GM04503 (cell line): ENCODE data around the gene RAC3.

Source experiments
- DNase-seq: peaks from one replicate; pipeline ENCODE4 v3.0.0-alpha.2; 2012; ENCODE audit warnings: low read depth

RAC3 gene

DNA sequence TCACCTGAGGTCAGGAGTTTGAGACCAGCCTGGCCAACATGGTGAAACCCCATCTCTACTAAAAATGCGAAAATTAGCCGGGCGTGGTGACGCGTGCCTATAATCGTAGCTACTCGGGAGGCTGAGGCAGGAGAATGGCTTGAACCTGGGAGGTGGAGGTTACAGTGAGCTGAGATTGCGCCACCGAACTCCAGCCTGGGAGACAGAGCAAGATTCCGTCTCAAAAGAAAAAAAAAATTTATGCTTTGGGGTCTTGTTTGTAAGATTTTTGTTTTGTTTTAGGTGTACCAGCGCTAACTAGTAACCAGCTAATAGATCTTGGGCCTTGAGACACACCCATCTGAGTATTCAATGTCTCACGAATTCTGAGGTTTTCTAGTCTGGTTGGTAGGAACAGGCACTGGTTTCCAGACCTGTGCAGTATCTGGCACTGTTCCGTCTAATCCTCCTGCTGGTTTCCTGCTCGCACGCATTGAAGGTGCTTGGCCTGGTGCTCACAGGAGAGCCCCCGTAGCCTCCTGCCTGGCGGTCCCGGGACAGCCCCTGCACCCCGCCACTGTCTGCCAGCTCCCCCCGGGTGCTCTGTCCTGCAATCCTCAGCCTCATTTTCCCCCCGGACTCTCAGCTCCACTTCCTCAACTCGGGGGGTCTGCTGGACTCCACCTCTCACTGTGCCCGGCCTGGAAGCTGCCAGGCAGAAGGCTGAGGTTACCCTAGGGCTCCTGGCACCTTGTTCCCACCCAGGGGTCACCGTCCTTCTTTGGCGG, 44.7 kb downstream of the RAC3 start:
- DNase-seq, result no peak

- no peak for DNase-seq
These were observed 45.5 kb downstream of the RAC3 start for GRCh38 chr17:82076785-82077591.

DNA sequence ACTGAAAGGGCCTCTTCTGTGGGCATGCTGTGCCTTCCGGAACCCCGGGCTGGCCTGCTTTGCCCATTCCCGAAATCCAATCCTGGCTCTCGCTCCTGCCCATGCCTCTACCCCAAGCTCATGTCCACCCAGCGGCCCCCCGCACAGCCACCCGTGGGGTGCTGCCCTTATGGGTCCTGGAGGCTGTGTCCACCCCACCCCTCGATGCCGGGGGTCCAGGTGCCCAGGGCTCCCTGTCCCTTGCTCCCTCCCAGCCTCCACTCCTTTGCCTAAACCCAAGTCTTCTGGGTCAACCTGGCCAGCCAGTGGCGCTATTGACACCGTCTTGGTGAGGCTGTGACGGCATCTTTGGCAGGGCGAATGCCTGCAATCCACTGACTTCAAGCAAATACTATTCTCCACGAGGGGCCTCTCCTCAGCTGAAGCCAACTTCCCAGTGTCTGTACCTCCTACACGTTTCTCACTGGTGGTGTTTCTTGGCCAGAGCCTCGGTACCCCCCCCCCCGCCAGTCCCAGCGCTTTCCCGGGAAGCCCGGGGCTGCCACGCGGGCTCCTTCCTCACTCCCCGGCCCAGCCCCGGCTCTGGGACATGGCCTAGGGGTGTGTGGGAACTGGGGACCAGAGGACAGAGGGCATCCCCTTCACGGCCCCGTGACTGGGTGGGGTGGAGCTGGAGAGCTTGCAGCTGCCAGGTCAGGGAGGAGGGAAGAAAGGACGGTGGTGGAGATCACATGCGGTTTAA, 46.3 kb downstream of the RAC3 start:
- no peak for DNase-seq

- DNase-seq, result no peak
These were observed 47.0 kb downstream of the RAC3 start for GRCh38 chr17:82078433-82078832.

- DNase-seq, result no peak
These were observed 47.7 kb downstream of the RAC3 start for GRCh38 chr17:82079001-82079677.

DNA sequence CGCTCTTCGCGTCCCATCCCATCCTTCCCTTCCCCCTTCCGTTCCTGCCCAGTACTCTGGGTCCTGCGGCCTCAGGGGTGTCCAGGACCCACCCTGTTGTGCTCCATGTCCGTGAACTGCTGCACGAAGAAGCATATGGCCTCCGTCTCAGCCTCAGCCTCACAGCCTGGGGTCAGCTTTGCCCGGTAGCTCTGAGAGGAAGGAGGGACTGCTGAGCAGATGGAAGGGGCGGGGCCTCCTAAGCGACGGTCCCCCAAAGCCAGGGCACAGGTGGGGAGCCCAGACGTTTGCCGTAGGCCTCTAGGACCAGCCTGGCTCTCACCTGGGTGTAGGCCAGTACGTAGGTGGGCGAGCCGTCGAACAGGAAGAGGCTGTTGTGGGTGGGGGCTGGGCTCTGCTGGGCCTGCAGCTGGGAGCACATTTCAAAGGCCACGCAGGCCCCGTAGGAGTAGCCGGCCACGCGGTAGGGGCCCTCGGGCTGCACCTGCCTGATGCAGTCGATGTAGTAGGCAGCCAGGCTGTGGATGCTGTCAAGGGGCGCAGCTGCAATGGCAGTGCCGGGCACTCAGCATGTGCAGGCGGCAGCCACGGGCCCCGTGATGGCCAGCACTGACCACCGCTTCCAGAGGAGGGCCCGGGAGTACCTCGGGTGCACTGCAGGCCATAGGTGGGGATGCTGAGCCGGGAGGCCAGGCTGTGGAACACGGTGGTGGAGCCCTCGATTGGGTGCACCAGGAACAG, 48.7 kb downstream of the RAC3 start:
- no peak for DNase-seq

DNA sequence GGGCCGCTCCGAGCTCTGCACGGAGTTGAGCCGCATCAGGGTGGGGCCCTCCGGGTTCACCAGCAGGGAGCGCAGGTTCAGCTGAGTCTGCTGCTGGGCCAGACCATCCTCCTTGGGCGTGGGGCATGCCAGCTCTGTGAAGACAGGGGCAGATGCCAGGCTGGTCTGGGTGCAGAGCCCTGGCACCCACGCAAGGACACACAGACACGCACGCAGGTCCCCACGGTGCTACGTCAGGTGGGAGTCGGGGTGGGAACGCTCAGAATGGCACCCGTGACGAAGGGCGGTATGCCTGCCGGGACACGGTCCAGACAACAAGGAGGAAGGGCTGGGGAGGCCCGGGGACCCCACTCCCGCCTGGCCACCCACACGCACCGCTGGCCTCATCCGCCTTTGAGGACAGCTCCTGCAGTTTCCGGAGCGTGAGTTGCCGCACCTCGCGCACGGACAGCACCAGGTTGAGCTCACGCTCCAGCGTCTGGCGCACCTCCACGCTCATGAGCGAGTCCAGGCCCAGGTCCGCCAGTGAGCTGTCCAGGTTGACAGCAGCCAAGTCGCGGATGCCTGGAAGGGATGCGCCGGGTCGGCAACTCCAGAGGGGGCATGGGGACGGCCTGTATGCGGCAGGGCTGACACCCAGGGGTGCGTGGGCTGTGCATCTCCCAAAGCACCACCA, 49.4 kb downstream of the RAC3 start:
- no peak for DNase-seq

DNA sequence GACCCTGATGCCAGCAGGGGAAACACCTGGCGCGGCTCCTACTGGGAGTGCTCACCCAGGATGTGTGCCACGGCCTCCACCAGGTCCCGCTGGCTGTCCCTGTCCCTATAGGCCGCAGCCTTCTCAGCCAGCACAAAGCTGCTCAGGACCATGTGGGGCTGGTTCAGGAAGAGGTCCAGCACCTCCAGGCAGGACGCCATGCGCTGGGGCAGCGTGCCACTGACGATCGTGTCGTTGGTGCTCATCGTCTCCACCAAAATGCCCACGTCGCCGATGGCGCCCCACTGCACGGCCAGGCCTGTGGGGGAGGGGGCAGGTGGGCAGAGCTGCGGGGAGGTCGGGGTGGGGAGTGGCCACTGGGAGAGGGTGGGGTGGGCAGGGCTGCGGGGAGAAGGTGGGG, 50.1 kb downstream of the RAC3 start:
- DNase-seq, result no peak

GRCh38 chr17:82081966-82082365, 50.5 kb downstream of the RAC3 start:
- no peak for DNase-seq

GRCh38 chr17:82082456-82082855, 51.0 kb downstream of the RAC3 start:
- DNase-seq, result no peak

- DNase-seq, result no peak
These were observed 51.5 kb downstream of the RAC3 start for GRCh38 chr17:82083009-82083408.
